Left lung (tissue), 10 donors: ENCODE measurements around the gene PLOD3. TPM values are rescaled to one million over a fixed set of nuclear protein-coding genes. Genes with fewer than 3 reads are reported as not detected.

ENCODE experiments used
- ATAC-seq: fragments of 200-7000 bp; cut with Tn5 transposase; one replicate; pipeline ENCODE4 v1.9.1; 2020; ENCODE audit warnings: moderate library complexity
- DNase-seq, 4 donors: peaks; one replicate each; pipeline ENCODE4 v3.0.0-alpha.2; 2013 to 2020
- H3K27ac ChIP-seq, 2 donors: fragments of 200-600 bp; sonication (generic) in 1 of 2; one replicate each; pipeline versions ENCODE4 v1.5.0 to v1.8.0; 2020 to 2021
- H3K27me3 ChIP-seq, 2 donors: fragments of 200-600 bp; sonication (generic) in 1 of 2; one replicate each; pipeline versions ENCODE4 v1.5.0 to v1.8.0; 2020 to 2021
- H3K36me3 ChIP-seq, 2 donors: fragments of 200-600 bp; sonication (generic) in 1 of 2; one replicate each; pipeline versions ENCODE4 v1.5.0 to v1.8.0; 2020 to 2021
- H3K4me1 ChIP-seq, 2 donors: fragments of 200-600 bp; one replicate each; pipeline ENCODE4 v1.8.0; 2021
- H3K4me3 ChIP-seq, 2 donors: fragments of 200-600 bp; sonication (generic) in 1 of 2; one replicate each; pipeline versions ENCODE4 v1.5.0 to v1.8.0; 2020 to 2021; ENCODE audit warnings: mild to moderate bottlenecking in 1 of 2
- H3K9me3 ChIP-seq, 2 donors: fragments of 200-600 bp; sonication (generic) in 1 of 2; one replicate each; pipeline versions ENCODE4 v1.5.0 to v1.8.0; 2020 to 2021
- intact Hi-C, 2 donors: fragments of 100-400 bp; cut with DNase I; formaldehyde crosslinking; loops; one replicate each; pipeline versions ENCODE4 v1.11.2 to v1.14.2; 2022
- polyA plus RNA-seq, 6 donors: library from polyadenylated mRNA; unstranded; fragments of 120-200 nt; gene quantifications; one replicate each; pipeline ENCODE4 v1.2.1, GENCODE V29; 2013; ENCODE audit not compliant: insufficient read length in 6 of 6
- total RNA-seq, 2 donors: library from RNA; stranded (reverse); fragmentation: NEBNext Ultra II Directional; extraction: Animal tissue kit (Norgen Biotek cat#: 25700); gene quantifications; one replicate each; pipeline ENCODE4 v1.2.1, GENCODE V29; 2021
- TF ChIP-seq, protein P1 (sequence below), 2 donors: fragments of 200-600 bp; sonication (generic) in 1 of 2; IDR thresholded peaks; one replicate each; pipeline versions ENCODE4 v1.5.0 to v1.8.0; 2021; ENCODE audit warnings: antibody characterized with exemption in 2 of 2
- donor health status: DM: no; HTN: yes; CAD: no.
- donor health status: DM: no; HTN: no; CAD: no.

The PLOD3 gene
- total and polyA plus RNA-seq, 8 donors: 60.9 to 120 (median 66.2) TPM

DNA sequence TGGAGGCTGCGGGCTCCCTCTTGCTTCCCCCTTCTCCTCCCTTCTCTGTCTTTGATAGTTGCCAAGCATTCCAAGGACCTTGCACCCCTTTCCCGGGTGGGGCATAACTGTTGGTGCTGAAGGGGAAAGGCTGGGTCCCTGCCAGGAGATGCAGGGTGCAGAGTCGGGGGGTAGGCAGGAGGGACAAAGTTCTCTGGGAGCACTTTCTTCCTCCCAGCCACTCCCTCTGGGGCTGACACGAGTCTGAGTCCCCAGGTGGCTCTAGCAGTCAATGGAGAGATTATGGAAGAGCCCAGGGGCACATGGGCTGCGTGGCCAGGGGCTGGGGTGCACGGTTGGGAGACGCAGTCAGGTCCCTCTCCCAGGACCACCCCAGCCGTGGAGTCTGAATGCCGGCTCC is 18.1 kb upstream of the PLOD3 start:
- no peak overlapping the region for H3K27ac ChIP-seq
- TF ChIP-seq, protein P1, sequence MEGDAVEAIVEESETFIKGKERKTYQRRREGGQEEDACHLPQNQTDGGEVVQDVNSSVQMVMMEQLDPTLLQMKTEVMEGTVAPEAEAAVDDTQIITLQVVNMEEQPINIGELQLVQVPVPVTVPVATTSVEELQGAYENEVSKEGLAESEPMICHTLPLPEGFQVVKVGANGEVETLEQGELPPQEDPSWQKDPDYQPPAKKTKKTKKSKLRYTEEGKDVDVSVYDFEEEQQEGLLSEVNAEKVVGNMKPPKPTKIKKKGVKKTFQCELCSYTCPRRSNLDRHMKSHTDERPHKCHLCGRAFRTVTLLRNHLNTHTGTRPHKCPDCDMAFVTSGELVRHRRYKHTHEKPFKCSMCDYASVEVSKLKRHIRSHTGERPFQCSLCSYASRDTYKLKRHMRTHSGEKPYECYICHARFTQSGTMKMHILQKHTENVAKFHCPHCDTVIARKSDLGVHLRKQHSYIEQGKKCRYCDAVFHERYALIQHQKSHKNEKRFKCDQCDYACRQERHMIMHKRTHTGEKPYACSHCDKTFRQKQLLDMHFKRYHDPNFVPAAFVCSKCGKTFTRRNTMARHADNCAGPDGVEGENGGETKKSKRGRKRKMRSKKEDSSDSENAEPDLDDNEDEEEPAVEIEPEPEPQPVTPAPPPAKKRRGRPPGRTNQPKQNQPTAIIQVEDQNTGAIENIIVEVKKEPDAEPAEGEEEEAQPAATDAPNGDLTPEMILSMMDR (IDR thresholded peaks at IDR 0.05): no peak
- intact Hi-C loops: no loop called here
- no peaks in the 10 kb centered on the region for H3K9me3 ChIP-seq
- H3K4me1 ChIP-seq: peaks cover 0 to 44% of the 10 kb centered on the region in 2 donors
- ATAC-seq: no peak
- peaks cover 0 to 48% of the 10 kb centered on the region in 2 donors for H3K36me3 ChIP-seq
- H3K4me3 ChIP-seq: no peak overlapping the region
- no peaks in the 10 kb centered on the region for H3K27me3 ChIP-seq
- DNase-seq: no peak

GRCh38 chr7:101235050-101235449 is 17.7 kb upstream of the PLOD3 start:
- no peak overlapping the region for H3K4me3 ChIP-seq
- DNase-seq (no peak), ATAC-seq (no peak)
- no peaks in the 10 kb centered on the region for H3K27me3 ChIP-seq
- H3K4me1 ChIP-seq: peaks cover 0 to 43% of the 10 kb centered on the region in 2 donors
- TF ChIP-seq, protein P1 (IDR thresholded peaks at IDR 0.05): no peak
- H3K36me3 ChIP-seq: peaks cover 0 to 43% of the 10 kb centered on the region in 2 donors
- H3K9me3 ChIP-seq: no peaks in the 10 kb centered on the region
- intact Hi-C loops: no loop called here
- no peak overlapping the region for H3K27ac ChIP-seq

GRCh38 chr7:101234636-101235035 is 17.3 kb upstream of the PLOD3 start:
- intact Hi-C loops: no loop called here
- Histone ChIP-seq H3K4me3 (no peak overlapping the region), H3K27me3 (no peaks in the 10 kb centered on the region), H3K4me1 (peaks cover 0 to 39% of the 10 kb centered on the region in 2 donors), H3K27ac (no peak overlapping the region), H3K36me3 (peaks cover 0 to 42% of the 10 kb centered on the region in 2 donors), H3K9me3 (no peaks in the 10 kb centered on the region)
- no peak for DNase-seq
- no peak for ATAC-seq
- TF ChIP-seq, protein P1 (IDR thresholded peaks at IDR 0.05): no peak

- Histone ChIP-seq H3K27me3 (no peaks in the 10 kb centered on the region), H3K36me3 (peaks cover 0 to 42% of the 10 kb centered on the region in 2 donors), H3K27ac (no peak overlapping the region), H3K9me3 (no peaks in the 10 kb centered on the region), H3K4me3 (no peak overlapping the region), H3K4me1 (peaks cover 0 to 33% of the 10 kb centered on the region in 2 donors)
- intact Hi-C loops: no loop called here
- ATAC-seq (no peak), DNase-seq (no peak)
- TF ChIP-seq, protein P1 (IDR thresholded peaks at IDR 0.05): no peak
Observed at GRCh38 chr7:101233907-101234547, 16.6 kb upstream of the PLOD3 start.

DNA sequence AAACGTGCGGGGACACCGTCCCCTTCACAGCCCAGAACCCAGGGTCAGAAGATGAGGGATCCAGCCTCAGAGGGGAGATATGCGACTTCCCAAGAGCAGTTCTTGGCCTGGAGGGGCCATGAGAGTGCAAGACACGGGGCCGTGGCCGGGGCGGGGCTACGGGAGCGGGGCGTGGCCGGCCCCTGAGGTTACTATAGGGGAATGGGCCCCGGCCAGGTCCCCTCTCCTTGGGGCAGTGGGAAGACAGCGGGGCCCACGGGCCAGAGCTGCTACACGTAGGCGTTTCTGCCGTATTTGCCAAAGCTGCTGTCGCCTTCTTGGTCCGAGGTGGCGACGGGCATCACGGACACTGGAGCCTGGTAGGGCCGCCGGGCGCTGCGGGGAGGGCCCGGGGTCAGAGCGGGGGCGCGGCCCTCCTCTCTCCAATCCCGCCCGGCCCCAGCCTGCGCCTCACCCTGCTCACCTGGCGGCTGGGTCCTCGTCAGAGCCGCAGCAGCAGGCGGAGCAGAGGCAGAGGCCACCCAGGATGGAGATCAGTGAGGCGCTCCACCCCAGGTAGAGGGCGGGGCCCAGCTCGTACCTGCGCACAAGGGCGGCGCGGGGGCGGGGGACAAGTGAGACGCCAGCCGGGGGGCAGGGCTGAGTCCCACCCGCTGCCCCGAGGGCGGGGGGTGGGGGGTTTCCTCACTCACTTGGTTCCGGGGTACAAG is 14.9 kb upstream of the PLOD3 start:
- Histone ChIP-seq H3K4me1 (peaks cover 0 to 15% of the 10 kb centered on the region in 2 donors), H3K27me3 (no peaks in the 10 kb centered on the region), H3K36me3 (peaks cover 0 to 43% of the 10 kb centered on the region in 2 donors), H3K4me3 (peak overlapping the region; percentile 17 to 41), H3K9me3 (no peaks in the 10 kb centered on the region), H3K27ac (peak overlapping the region; percentile 59 to 67)
- DNase-seq (peak in 2 of 4 donors; percentile 71 to 89), ATAC-seq (peak; percentile 94)
- intact Hi-C loops: no loop called here
- TF ChIP-seq, protein P1 (IDR thresholded peaks at IDR 0.05): no peak
